ENCODE results near the gene HOXA5. TPM values are rescaled to one million over a fixed set of nuclear protein-coding genes. Genes with fewer than 3 reads are reported as not detected.

The HOXA5 gene
- total RNA-seq, 2 donors from 2014 or later: 0.99 to 2.6 TPM

DNA sequence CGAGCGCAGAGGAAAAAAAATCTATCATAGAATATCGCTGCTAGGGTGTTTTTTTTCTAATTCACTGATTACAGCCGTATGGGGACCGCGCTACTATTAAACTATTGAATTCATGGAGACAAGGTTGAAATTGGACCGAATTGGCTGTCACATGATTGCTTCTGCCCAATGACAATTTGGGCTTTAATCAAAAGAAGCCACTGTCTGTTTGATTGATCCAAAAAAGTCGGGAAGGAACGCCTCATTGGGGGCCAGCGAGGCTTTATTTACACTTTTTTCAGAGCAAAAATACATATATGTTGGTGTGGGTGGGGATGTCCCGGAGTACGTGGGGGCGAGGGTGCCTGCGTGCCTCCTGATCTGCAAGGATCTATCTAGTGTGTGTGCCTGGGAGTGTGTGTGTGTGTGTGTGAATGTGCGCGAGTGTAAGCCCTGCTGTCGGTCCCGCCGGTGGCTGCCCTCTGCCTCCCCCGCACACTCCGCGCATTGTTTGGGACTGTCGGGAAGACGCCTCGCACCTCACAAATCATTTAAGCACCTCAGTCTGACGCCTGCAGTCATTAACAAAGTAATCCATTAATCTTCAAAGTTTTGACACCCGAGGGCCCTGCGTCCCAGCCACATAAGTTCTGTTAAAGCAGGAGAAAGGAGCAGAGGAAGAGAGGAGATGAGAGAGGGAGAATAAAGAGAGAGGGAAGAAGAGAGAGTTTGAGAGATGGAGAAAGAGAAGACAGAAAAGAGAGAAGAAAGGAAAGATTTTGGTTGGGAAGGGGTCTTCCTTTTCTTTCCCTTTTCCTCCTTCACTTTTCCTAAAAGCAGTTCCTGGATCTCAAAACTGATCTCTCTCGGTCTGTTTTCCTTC lies 40.7 kb downstream of the HOXA5 start, which contains the start of gene HOXA2:
TSS of gene HOXA2 (minus strand) at position 103 of the 862 bp plus-strand sequence. CDS start 183 bp downstream, outside the sequence.
- no peaks in the 10 kb centered on the region for H3K9me3 ChIP-seq
- no peak within 1 kb of the TSS for H3K4me3 ChIP-seq
- H3K27me3 ChIP-seq: peaks cover 9 to 71% of the 10 kb centered on the region in 2 donors
- WGBS, 2 donors: 6 to 9% methylated on average over 29 of the region's 29 CpGs
- peak within 1 kb of the TSS in 3 of 4 donors; percentile 23 to 45 (median 39) for H3K27ac ChIP-seq
- peak in 1 of 4 donors; percentile 15 for DNase-seq
- H3K36me3 ChIP-seq (replicated peaks in 1 of 2; ENCODE audit: insufficient read depth in 1 of 2, low read depth in 2 of 2): no peaks in the 10 kb centered on the region
- intact Hi-C loops (cut with DNase I): no loop called here
- ATAC-seq: no peak
- H3K4me1 ChIP-seq: peaks cover 22% of the 10 kb centered on the region
- TF ChIP-seq CTCF (IDR thresholded peaks at IDR 0.05) (no peak), POLR2A (IDR thresholded peaks at IDR 0.05) (no peak)

GRCh38 chr7:27101957-27102580 lies 41.4 kb downstream of the HOXA5 start:
- no peaks in the 10 kb centered on the region for H3K9me3 ChIP-seq
- peaks cover 22% of the 10 kb centered on the region for H3K4me1 ChIP-seq
- H3K36me3 ChIP-seq (replicated peaks in 1 of 2; ENCODE audit: insufficient read depth in 1 of 2, low read depth in 2 of 2): no peaks in the 10 kb centered on the region
- peak overlapping the region in 3 of 4 donors; percentile 2 to 45 (median 23) for H3K27ac ChIP-seq
- DNase-seq (no peak), ATAC-seq (no peak)
- 4 to 10% methylated on average over 11 to 37 of the region's 39 CpGs for WGBS, 2 donors
- TF ChIP-seq CTCF (IDR thresholded peaks at IDR 0.05): no peak
- H3K27me3 ChIP-seq: peaks cover 9 to 71% of the 10 kb centered on the region in 2 donors
- intact Hi-C loops (cut with DNase I): no loop called here
- no peak overlapping the region for H3K4me3 ChIP-seq

- Histone ChIP-seq H3K9me3 (no peaks in the 10 kb centered on the region), H3K27ac (peak overlapping the region in 2 of 4 donors; percentile 23 to 45), H3K4me3 (no peak overlapping the region), H3K36me3 (replicated peaks in 1 of 2; ENCODE audit: insufficient read depth in 1 of 2, low read depth in 2 of 2) (no peaks in the 10 kb centered on the region), H3K27me3 (peaks cover 9 to 71% of the 10 kb centered on the region in 2 donors), H3K4me1 (peaks cover 24% of the 10 kb centered on the region)
- intact Hi-C loops (cut with DNase I): no loop called here
- DNase-seq (no peak), ATAC-seq (no peak)
- 11 to 12% methylated on average over 25 of the region's 25 CpGs for WGBS, 2 donors
- TF ChIP-seq CTCF (IDR thresholded peaks at IDR 0.05): no peak
Observed at GRCh38 chr7:27101171-27101956, 42.1 kb downstream of the HOXA5 start.

DNA sequence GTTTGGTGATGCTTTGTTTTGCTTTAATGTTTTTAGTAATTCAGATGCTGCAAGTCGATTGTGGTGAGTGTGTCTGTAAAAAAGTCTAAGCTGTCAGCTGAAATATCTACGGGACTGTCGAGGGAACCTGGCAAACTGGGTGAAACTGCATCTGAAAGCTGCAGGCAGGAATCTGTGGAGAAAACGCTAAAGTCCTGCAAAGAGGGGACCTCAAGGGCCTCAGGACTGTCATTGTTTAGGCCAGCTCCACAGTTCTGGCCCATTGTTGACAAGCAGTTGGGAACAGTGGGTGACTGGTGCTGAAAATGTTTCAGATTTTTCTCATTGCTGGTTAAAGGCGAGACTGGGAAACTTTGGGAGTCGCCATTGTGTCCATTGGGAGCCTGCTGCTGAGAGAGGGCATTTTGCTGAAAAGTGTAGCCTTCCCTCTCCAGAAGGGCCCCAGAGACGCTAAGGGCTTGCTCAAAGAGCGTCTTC lies 42.7 kb downstream of the HOXA5 start:
- ATAC-seq: no peak
- no peak for DNase-seq
- Histone ChIP-seq H3K9me3 (no peaks in the 10 kb centered on the region), H3K27ac (peak overlapping the region in 1 of 4 donors; percentile 45), H3K4me3 (no peak overlapping the region), H3K27me3 (peaks cover 9 to 74% of the 10 kb centered on the region in 2 donors), H3K4me1 (peaks cover 28% of the 10 kb centered on the region), H3K36me3 (replicated peaks in 1 of 2; ENCODE audit: insufficient read depth in 1 of 2, low read depth in 2 of 2) (no peaks in the 10 kb centered on the region)
- intact Hi-C loops (cut with DNase I): no loop called here
- WGBS, 2 donors: 23 to 24% methylated on average over 8 of the region's 8 CpGs
- TF ChIP-seq POLR2A (IDR thresholded peaks at IDR 0.05) (no peak), CTCF (IDR thresholded peaks at IDR 0.05) (no peak)
